Gastrocnemius medialis (tissue), 4 donors: Measurements from ENCODE around the gene DNAAF5.

Experiments used
- POLR2A ChIP-seq, 2 donors: fragments of 450-650 bp; IDR thresholded peaks; one replicate each; pipeline ENCODE4 v1.6.1; 2017; ENCODE audit warnings: antibody characterized with exemption in 2 of 2, mild to moderate bottlenecking in 2 of 2, moderate library complexity in 2 of 2
- TF ChIP-seq, protein P1 (sequence below), 5 experiments: fragments of 450-650 bp in 3 of 5; fragments of 200-600 bp in 2 of 5; sonication (generic) in 2 of 5; IDR thresholded peaks in 4 of 5; conservative IDR thresholded peaks in 1 of 5; 1 replicate in 4 of 5; 2 replicates in 1 of 5; pipeline ENCODE4 v1.5.1; 2016 to 2019; ENCODE audit warnings: antibody characterized with exemption in 5 of 5, mild to moderate bottlenecking in 3 of 5, moderate library complexity in 3 of 5

GRCh38 chr7:750111-750905 lies 23.8 kb downstream of the DNAAF5 start:
- no peak for TF ChIP-seq POLR2A (IDR thresholded peaks at IDR 0.05)
- TF ChIP-seq, protein P1, sequence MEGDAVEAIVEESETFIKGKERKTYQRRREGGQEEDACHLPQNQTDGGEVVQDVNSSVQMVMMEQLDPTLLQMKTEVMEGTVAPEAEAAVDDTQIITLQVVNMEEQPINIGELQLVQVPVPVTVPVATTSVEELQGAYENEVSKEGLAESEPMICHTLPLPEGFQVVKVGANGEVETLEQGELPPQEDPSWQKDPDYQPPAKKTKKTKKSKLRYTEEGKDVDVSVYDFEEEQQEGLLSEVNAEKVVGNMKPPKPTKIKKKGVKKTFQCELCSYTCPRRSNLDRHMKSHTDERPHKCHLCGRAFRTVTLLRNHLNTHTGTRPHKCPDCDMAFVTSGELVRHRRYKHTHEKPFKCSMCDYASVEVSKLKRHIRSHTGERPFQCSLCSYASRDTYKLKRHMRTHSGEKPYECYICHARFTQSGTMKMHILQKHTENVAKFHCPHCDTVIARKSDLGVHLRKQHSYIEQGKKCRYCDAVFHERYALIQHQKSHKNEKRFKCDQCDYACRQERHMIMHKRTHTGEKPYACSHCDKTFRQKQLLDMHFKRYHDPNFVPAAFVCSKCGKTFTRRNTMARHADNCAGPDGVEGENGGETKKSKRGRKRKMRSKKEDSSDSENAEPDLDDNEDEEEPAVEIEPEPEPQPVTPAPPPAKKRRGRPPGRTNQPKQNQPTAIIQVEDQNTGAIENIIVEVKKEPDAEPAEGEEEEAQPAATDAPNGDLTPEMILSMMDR (IDR thresholded peaks at IDR 0.05 in 4 of 5, conservative IDR thresholded peaks at IDR 0.05 in 1 of 5): no peak
